Trophoblast cell (in vitro differentiated cells and primary cell): ENCODE measurements around the gene HAL.

Experiments
- DNase-seq, 2 donors: peaks; one replicate each; pipeline ENCODE4 v3.0.0-alpha.2; 2016
- H2AFZ ChIP-seq: 2 replicates; pipeline ENCODE4 v1.6.1; 2013; ENCODE audit warnings: low read length, moderate library complexity, mild to moderate bottlenecking; ENCODE audit not compliant: insufficient read depth, poor library complexity
- H2AK5ac ChIP-seq: 2 replicates; pipeline ENCODE4 v1.6.1; 2013; ENCODE audit warnings: mild to moderate bottlenecking, low read length
- H2BK120ac ChIP-seq: 2 replicates; pipeline ENCODE4 v1.6.1; 2013; ENCODE audit warnings: low read length, mild to moderate bottlenecking, moderate library complexity; ENCODE audit not compliant: insufficient read depth, poor library complexity
- H2BK12ac ChIP-seq: 2 replicates; pipeline ENCODE4 v1.6.1; 2013; ENCODE audit warnings: mild to moderate bottlenecking, low read length, moderate library complexity
- H2BK5ac ChIP-seq: 2 replicates; pipeline ENCODE4 v1.6.1; 2013; ENCODE audit warnings: low read length, low read depth, moderate library complexity, mild to moderate bottlenecking; ENCODE audit not compliant: poor library complexity
- H3K14ac ChIP-seq: 2 replicates; pipeline ENCODE4 v1.6.1; 2013; ENCODE audit warnings: mild to moderate bottlenecking, low read length
- H3K18ac ChIP-seq: 2 replicates; pipeline ENCODE4 v1.6.1; 2013; ENCODE audit warnings: mild to moderate bottlenecking, low read length
- H3K23ac ChIP-seq: 2 replicates; pipeline ENCODE4 v1.6.1; 2013; ENCODE audit warnings: low read length
- H3K27ac ChIP-seq: 2 replicates; pipeline ENCODE4 v1.5.1; 2013; ENCODE audit warnings: low read depth, mild to moderate bottlenecking, inconsistent platforms, low read length, moderate library complexity
- H3K27me3 ChIP-seq: 2 replicates; pipeline ENCODE4 v1.6.1; 2013; ENCODE audit warnings: inconsistent platforms, mild to moderate bottlenecking, low read length, moderate library complexity; ENCODE audit not compliant: insufficient read depth
- H3K36me3 ChIP-seq, 2 experiments: 1 replicate in 1 of 2; 2 replicates in 1 of 2; pipeline ENCODE4 v1.6.1; 2013; ENCODE audit warnings: low read length in 2 of 2, mild to moderate bottlenecking in 2 of 2, moderate library complexity in 1 of 2; ENCODE audit not compliant: insufficient read depth in 2 of 2, control insufficient read depth in 1 of 2
- H3K4ac ChIP-seq: 2 replicates; pipeline ENCODE4 v1.6.1; 2013; ENCODE audit warnings: low read depth, mild to moderate bottlenecking, low read length, moderate library complexity
- H3K4me1 ChIP-seq, 2 experiments: 1 replicate in 1 of 2; 2 replicates in 1 of 2; pipeline ENCODE4 v1.6.1; 2013; ENCODE audit warnings: low read length in 2 of 2, mild to moderate bottlenecking in 2 of 2, moderate library complexity in 1 of 2; ENCODE audit not compliant: insufficient read depth in 2 of 2, control insufficient read depth in 1 of 2
- H3K4me2 ChIP-seq: 2 replicates; pipeline ENCODE4 v1.6.1; 2013; ENCODE audit warnings: inconsistent platforms, mild to moderate bottlenecking, low read length, moderate library complexity
- H3K4me3 ChIP-seq: 2 replicates; pipeline ENCODE4 v1.5.1; 2013; ENCODE audit warnings: mild to moderate bottlenecking, low read depth, low read length, inconsistent platforms
- H3K79me1 ChIP-seq: one replicate; pipeline ENCODE4 v1.6.1; 2013; ENCODE audit warnings: low read length
- H3K79me2 ChIP-seq: 2 replicates; pipeline ENCODE4 v1.6.1; 2013; ENCODE audit warnings: low read length, mild to moderate bottlenecking; ENCODE audit not compliant: control insufficient read depth, insufficient read depth, poor library complexity
- H3K9ac ChIP-seq: 2 replicates; pipeline ENCODE4 v1.6.1; 2013; ENCODE audit warnings: mild to moderate bottlenecking, low read length
- H3K9me3 ChIP-seq: 2 replicates; pipeline ENCODE4 v1.6.1; 2013; ENCODE audit warnings: low read depth, mild to moderate bottlenecking, control low read depth, inconsistent platforms, low read length; ENCODE audit not compliant: insufficient read depth
- H4K12ac ChIP-seq: 2 replicates; pipeline ENCODE4 v1.6.1; 2013; ENCODE audit warnings: low read depth, mild to moderate bottlenecking, low read length, moderate library complexity
- H4K8ac ChIP-seq: 2 replicates; pipeline ENCODE4 v1.6.1; 2013; ENCODE audit warnings: low read depth, mild to moderate bottlenecking, low read length, moderate library complexity
- H4K91ac ChIP-seq: one replicate; pipeline ENCODE4 v1.6.1; 2013; ENCODE audit warnings: low read depth, mild to moderate bottlenecking, low read length, moderate library complexity
- WGBS: extraction: QIAGEN DNeasy Blood & Tissue Kit; methylation state at CpG from one replicate; pipeline ENCODE4 v1.1.7; 2013; ENCODE audit warnings: missing lambda C conversion rate; ENCODE audit not compliant: insufficient read length, insufficient coverage; ENCODE audit errors: extremely low coverage; 5-methylcytosine and 5-hydroxymethylcytosine counted together

Gene HAL

DNA sequence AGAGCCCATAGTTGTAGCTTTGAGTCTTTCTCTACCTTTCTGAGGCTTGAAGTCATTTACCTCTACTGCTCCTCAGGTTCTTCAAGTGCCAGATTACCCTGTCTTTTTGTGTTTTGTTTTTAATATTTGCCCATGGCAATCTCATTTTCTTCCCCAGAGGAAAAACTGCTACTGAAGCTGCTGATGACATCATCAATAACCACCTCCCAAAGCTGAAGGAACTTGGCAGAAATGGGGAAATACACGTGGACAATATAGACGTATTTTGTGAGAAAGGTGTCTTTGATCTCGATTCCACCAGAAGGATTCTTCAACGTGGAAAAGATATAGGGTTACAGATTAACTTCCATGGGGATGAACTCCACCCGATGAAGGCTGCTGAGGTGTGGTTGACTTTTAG is 35.9 kb downstream of the HAL start:
- Histone ChIP-seq H3K27me3 (no peaks in the 10 kb centered on the region), H3K9ac (no peak overlapping the region), H4K8ac (no peak overlapping the region), H4K12ac (no peak overlapping the region), H3K79me2 (no peaks in the 10 kb centered on the region), H3K4ac (no peak overlapping the region), H3K18ac (no peak overlapping the region), H3K4me3 (no peak overlapping the region), H3K79me1 (no peaks in the 10 kb centered on the region), H4K91ac (no peak overlapping the region), H2BK12ac (no peak overlapping the region), H2BK5ac (no peak overlapping the region), H3K14ac (no peak overlapping the region), H2AFZ (no peak overlapping the region), H3K27ac (no peak overlapping the region), H3K4me1 (no peaks in the 10 kb centered on the region), H3K9me3 (peaks cover 2% of the 10 kb centered on the region), H2BK120ac (no peak overlapping the region), H3K23ac (no peak overlapping the region), H3K36me3 (no peaks in the 10 kb centered on the region), H2AK5ac (no peak overlapping the region), H3K4me2 (no peak overlapping the region)
- WGBS: no CpG with 5 or more reads among the region's 5 CpGs
- DNase-seq: no peak

DNA sequence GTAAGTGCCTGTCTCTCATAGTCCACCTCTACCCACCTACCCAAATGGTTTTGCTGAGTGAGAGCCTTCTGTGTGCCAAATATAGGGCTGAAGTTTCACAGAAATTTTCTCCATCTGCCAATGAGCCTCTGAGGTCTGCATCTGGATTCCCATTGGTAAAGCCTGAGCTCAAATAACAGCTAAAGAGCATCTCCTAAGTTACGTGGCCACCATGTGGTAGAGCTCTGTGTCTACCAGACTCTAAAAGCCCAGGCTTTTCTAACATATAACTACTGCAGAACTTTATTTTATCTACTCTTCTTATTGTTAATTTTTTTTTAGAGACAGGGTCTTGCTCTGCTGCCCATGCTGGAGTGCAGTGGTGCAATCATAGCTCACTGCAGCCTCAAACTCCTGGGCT is 37.0 kb downstream of the HAL start:
- H3K79me1 ChIP-seq: no peaks in the 10 kb centered on the region
- H2AK5ac ChIP-seq: no peak overlapping the region
- H2BK120ac ChIP-seq: no peak overlapping the region
- H3K9ac ChIP-seq: no peak overlapping the region
- WGBS: no CpG with 5 or more reads among the region's 1 CpG
- H3K27me3 ChIP-seq: no peaks in the 10 kb centered on the region
- H3K4me1 ChIP-seq: no peaks in the 10 kb centered on the region
- H2BK5ac ChIP-seq: no peak overlapping the region
- DNase-seq: no peak
- H2AFZ ChIP-seq: no peak overlapping the region
- no peak overlapping the region for H3K27ac ChIP-seq
- H3K23ac ChIP-seq: no peak overlapping the region
- H3K4me3 ChIP-seq: no peak overlapping the region
- H4K12ac ChIP-seq: no peak overlapping the region
- no peak overlapping the region for H3K4me2 ChIP-seq
- no peak overlapping the region for H4K91ac ChIP-seq
- H3K4ac ChIP-seq: no peak overlapping the region
- no peaks in the 10 kb centered on the region for H3K36me3 ChIP-seq
- H3K79me2 ChIP-seq: no peaks in the 10 kb centered on the region
- H3K14ac ChIP-seq: no peak overlapping the region
- no peak overlapping the region for H2BK12ac ChIP-seq
- no peak overlapping the region for H4K8ac ChIP-seq
- no peak overlapping the region for H3K18ac ChIP-seq
- peaks cover 2% of the 10 kb centered on the region for H3K9me3 ChIP-seq

DNA sequence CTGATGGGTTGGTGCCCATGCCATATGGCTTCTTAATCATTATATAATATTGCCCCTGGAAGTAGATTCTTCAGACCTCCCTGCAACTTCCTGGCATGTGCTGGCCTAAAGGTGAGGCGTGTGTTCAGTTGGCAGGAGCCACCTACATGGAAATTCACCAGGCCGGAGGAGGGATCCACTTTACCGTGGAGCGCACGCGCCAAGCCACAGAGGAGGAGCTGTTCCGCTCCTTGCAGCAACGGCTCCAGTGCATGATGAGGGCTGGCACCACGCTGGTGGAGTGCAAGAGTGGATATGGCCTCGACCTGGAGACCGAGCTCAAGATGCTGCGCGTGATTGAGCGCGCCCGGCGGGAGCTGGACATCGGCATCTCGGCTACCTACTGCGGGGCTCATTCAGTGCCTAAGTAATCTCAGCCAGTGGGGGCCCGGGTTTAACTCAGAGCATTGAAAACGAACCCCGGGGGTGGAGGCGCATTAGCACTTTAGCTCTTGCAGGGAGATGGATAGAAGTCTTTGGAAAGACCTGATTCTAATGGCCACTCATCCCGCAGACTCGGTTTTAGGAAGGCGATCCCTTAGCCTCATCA is 39.5 kb downstream of the HAL start:
- H3K14ac ChIP-seq: no peak overlapping the region
- no peak overlapping the region for H3K18ac ChIP-seq
- no peak overlapping the region for H3K4me2 ChIP-seq
- no peak for DNase-seq
- H4K91ac ChIP-seq: no peak overlapping the region
- no peak overlapping the region for H3K9ac ChIP-seq
- H3K23ac ChIP-seq: no peak overlapping the region
- H2BK120ac ChIP-seq: no peak overlapping the region
- H3K27me3 ChIP-seq: no peaks in the 10 kb centered on the region
- no peak overlapping the region for H3K4ac ChIP-seq
- H2AK5ac ChIP-seq: no peak overlapping the region
- no peaks in the 10 kb centered on the region for H3K79me2 ChIP-seq
- no peaks in the 10 kb centered on the region for H3K36me3 ChIP-seq
- H4K8ac ChIP-seq: no peak overlapping the region
- peaks cover 2% of the 10 kb centered on the region for H3K9me3 ChIP-seq
- H4K12ac ChIP-seq: no peak overlapping the region
- WGBS: no CpG with 5 or more reads among the region's 27 CpGs
- H2AFZ ChIP-seq: no peak overlapping the region
- H3K79me1 ChIP-seq: no peaks in the 10 kb centered on the region
- H2BK12ac ChIP-seq: no peak overlapping the region
- H3K4me1 ChIP-seq: no peaks in the 10 kb centered on the region
- H3K4me3 ChIP-seq: no peak overlapping the region
- no peak overlapping the region for H2BK5ac ChIP-seq
- H3K27ac ChIP-seq: no peak overlapping the region

DNA sequence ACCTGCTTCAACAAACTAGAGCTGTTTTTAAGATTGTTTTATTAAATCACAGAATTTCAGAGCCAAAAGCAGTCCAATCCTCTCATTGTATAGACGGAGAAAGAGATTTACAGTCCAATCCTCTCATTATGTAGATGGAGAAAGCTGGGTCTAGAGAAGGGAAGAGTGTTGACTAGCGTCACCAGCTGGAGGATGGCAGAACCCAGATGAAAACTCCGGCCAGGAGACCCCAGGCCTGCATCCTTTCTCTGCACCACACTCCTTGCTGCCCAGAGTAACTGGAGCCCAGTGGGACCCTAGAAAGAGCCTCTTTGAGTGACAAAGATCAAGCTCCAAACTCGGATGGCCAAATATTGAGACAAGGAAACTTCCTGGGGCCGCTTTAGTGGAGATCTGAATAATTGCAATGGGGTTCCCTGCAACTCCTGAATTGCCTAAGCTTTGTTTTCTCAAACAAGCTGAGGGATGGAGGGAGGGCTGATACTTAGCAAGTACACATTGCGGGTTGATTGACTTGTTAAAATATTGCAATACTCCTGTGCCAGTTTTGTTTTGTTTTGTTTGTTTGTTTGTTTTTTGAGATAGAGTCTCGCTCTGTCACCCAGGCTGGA is 40.5 kb downstream of the HAL start:
- Histone ChIP-seq H4K91ac (no peak overlapping the region), H3K4ac (no peak overlapping the region), H3K4me2 (no peak overlapping the region), H4K12ac (no peak overlapping the region), H3K23ac (no peak overlapping the region), H3K18ac (no peak overlapping the region), H3K9ac (no peak overlapping the region), H3K36me3 (no peaks in the 10 kb centered on the region), H3K27ac (no peak overlapping the region), H2BK5ac (no peak overlapping the region), H3K14ac (no peak overlapping the region), H2AK5ac (no peak overlapping the region), H3K4me3 (no peak overlapping the region), H3K9me3 (peaks cover 2% of the 10 kb centered on the region), H2BK120ac (no peak overlapping the region), H2AFZ (no peak overlapping the region), H2BK12ac (no peak overlapping the region), H3K4me1 (no peaks in the 10 kb centered on the region), H3K27me3 (no peaks in the 10 kb centered on the region), H3K79me1 (no peaks in the 10 kb centered on the region), H3K79me2 (no peaks in the 10 kb centered on the region), H4K8ac (no peak overlapping the region)
- DNase-seq: no peak
- no CpG with 5 or more reads among the region's 7 CpGs for WGBS
